DOHH2 (cell line): ENCODE measurements around the gene CFAP91.

Experiments
- EZH2phosphoT487 ChIP-seq: fragments of 200-600 bp; sonication (generic); IDR thresholded peaks from 2 replicates; pipeline ENCODE4 v1.6.1; 2017; ENCODE audit warnings: borderline replicate concordance, mild to moderate bottlenecking, antibody characterized with exemption, low read length, moderate library complexity, mixed read lengths
- TF ChIP-seq, protein P1 (sequence below): fragments of 200-600 bp; sonication (generic); IDR thresholded peaks from one replicate; pipeline ENCODE4 v1.5.1; 2014; ENCODE audit warnings: antibody characterized with exemption, mild to moderate bottlenecking, low read depth, low read length; ENCODE audit not compliant: poor library complexity, severe bottlenecking

GRCh38 chr3:119716998-119717397 lies 14.2 kb downstream of the CFAP91 start:
- TF ChIP-seq, protein P1, sequence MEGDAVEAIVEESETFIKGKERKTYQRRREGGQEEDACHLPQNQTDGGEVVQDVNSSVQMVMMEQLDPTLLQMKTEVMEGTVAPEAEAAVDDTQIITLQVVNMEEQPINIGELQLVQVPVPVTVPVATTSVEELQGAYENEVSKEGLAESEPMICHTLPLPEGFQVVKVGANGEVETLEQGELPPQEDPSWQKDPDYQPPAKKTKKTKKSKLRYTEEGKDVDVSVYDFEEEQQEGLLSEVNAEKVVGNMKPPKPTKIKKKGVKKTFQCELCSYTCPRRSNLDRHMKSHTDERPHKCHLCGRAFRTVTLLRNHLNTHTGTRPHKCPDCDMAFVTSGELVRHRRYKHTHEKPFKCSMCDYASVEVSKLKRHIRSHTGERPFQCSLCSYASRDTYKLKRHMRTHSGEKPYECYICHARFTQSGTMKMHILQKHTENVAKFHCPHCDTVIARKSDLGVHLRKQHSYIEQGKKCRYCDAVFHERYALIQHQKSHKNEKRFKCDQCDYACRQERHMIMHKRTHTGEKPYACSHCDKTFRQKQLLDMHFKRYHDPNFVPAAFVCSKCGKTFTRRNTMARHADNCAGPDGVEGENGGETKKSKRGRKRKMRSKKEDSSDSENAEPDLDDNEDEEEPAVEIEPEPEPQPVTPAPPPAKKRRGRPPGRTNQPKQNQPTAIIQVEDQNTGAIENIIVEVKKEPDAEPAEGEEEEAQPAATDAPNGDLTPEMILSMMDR = no peak
- no peak for TF ChIP-seq EZH2phosphoT487
